IPS-18a (cell line): ENCODE data around the gene AADACL4.
"Not testable (repeated sequence)": the region's sequence is repeated elsewhere in the genome, so short reads cannot be mapped to it uniquely, and the experiment has no call there.

Experiments used
- H3K27ac ChIP-seq: one replicate; pipeline ENCODE4 v1.5.1; 2013; ENCODE audit warnings: low read length
- H3K27me3 ChIP-seq: one replicate; pipeline ENCODE4 v1.6.1; 2013; ENCODE audit warnings: mild to moderate bottlenecking, low read length; ENCODE audit not compliant: control insufficient read depth, insufficient read depth
- H3K36me3 ChIP-seq: one replicate; pipeline ENCODE4 v1.6.1; 2013; ENCODE audit warnings: low read depth, low read length; ENCODE audit not compliant: control insufficient read depth
- H3K4me1 ChIP-seq: one replicate; pipeline ENCODE4 v1.6.1; 2013; ENCODE audit warnings: low read depth, low read length; ENCODE audit not compliant: control insufficient read depth
- H3K4me3 ChIP-seq: one replicate; pipeline ENCODE4 v1.5.1; 2013; ENCODE audit warnings: low read length
- H3K9ac ChIP-seq: one replicate; pipeline ENCODE4 v1.6.1; 2013; ENCODE audit warnings: mild to moderate bottlenecking, low read length, moderate library complexity
- H3K9me3 ChIP-seq: one replicate; pipeline ENCODE4 v1.6.1; 2013; ENCODE audit warnings: low read depth, low read length; ENCODE audit not compliant: control insufficient read depth

Gene AADACL4

GRCh38 chr1:12709091-12709491, 65.2 kb downstream of the AADACL4 start:
- H3K27me3 ChIP-seq, result no peaks in the 10 kb centered on the region
- H3K27ac ChIP-seq, result no peak overlapping the region
- H3K9ac ChIP-seq, result no peak overlapping the region
- no peaks in the 10 kb centered on the region for H3K9me3 ChIP-seq
- H3K36me3 ChIP-seq, result no peaks in the 10 kb centered on the region
- H3K4me3 ChIP-seq, result no peak overlapping the region
- peaks cover 13% of the 10 kb centered on the region for H3K4me1 ChIP-seq

GRCh38 chr1:12709696-12710095, 65.8 kb downstream of the AADACL4 start:
- Histone ChIP-seq H3K4me3 (no peak overlapping the region), H3K27ac (no peak overlapping the region), H3K36me3 (no peaks in the 10 kb centered on the region), H3K4me1 (peaks cover 17% of the 10 kb centered on the region), H3K27me3 (no peaks in the 10 kb centered on the region), H3K9ac (no peak overlapping the region), H3K9me3 (no peaks in the 10 kb centered on the region)

GRCh38 chr1:12711536-12711935, 67.7 kb downstream of the AADACL4 start:
- Histone ChIP-seq H3K27me3 (no peaks in the 10 kb centered on the region), H3K4me1 (peaks cover 30% of the 10 kb centered on the region), H3K4me3 (no peak overlapping the region), H3K27ac (no peak overlapping the region), H3K36me3 (no peaks in the 10 kb centered on the region), H3K9ac (no peak overlapping the region), H3K9me3 (no peaks in the 10 kb centered on the region)

- Histone ChIP-seq H3K4me1 (peaks cover 35% of the 10 kb centered on the region), H3K27me3 (no peaks in the 10 kb centered on the region), H3K27ac (no peak overlapping the region), H3K4me3 (no peak overlapping the region), H3K9ac (no peak overlapping the region), H3K36me3 (no peaks in the 10 kb centered on the region), H3K9me3 (no peaks in the 10 kb centered on the region)
Measured at GRCh38 chr1:12712076-12712475, 68.2 kb downstream of the AADACL4 start.

GRCh38 chr1:12712929-12713328, 69.0 kb downstream of the AADACL4 start:
- Histone ChIP-seq H3K9ac (no peak overlapping the region), H3K4me1 (peaks cover 44% of the 10 kb centered on the region), H3K27ac (no peak overlapping the region), H3K4me3 (no peak overlapping the region), H3K9me3 (no peaks in the 10 kb centered on the region), H3K27me3 (no peaks in the 10 kb centered on the region), H3K36me3 (no peaks in the 10 kb centered on the region)

- H3K27ac ChIP-seq, H3K9ac ChIP-seq, H3K9me3 ChIP-seq, H3K36me3 ChIP-seq, H3K4me3 ChIP-seq, H3K27me3 ChIP-seq: not testable (repeated sequence)
- H3K4me1 ChIP-seq, result peaks cover 45% of the 10 kb centered on the region
Measured at GRCh38 chr1:12713651-12714050, 69.8 kb downstream of the AADACL4 start.

GRCh38 chr1:12714710-12715475, 71.0 kb downstream of the AADACL4 start:
- peaks cover 45% of the 10 kb centered on the region for H3K4me1 ChIP-seq
- H3K9ac ChIP-seq, result no peak overlapping the region
- H3K27ac ChIP-seq, result no peak overlapping the region

GRCh38 chr1:12715896-12716437, 72.1 kb downstream of the AADACL4 start, which contains the start of gene AADACL3:
AADACL3 (plus strand) TSS chr1:12716110; CDS start chr1:12716177, 67 bp downstream.
- H3K9me3 ChIP-seq, result no peaks in the 10 kb centered on the region
- H3K4me1 ChIP-seq, result peaks cover 45% of the 10 kb centered on the region
- no peaks in the 10 kb centered on the region for H3K27me3 ChIP-seq
- no peaks in the 10 kb centered on the region for H3K36me3 ChIP-seq
- H3K27ac ChIP-seq, result no peak within 1 kb of the TSS
- no peak within 1 kb of the TSS for H3K9ac ChIP-seq
- H3K4me3 ChIP-seq, result no peak within 1 kb of the TSS

More at GRCh38 chr1:12714710-12715475, 71.0 kb downstream of the AADACL4 start:
- no peaks in the 10 kb centered on the region for H3K9me3 ChIP-seq
- H3K27me3 ChIP-seq, result no peaks in the 10 kb centered on the region
- H3K36me3 ChIP-seq, result no peaks in the 10 kb centered on the region
- no peak overlapping the region for H3K4me3 ChIP-seq
